HG03175 (cell line): ENCODE results near the gene EWSR1.
"Not testable (repeated sequence)": the region's sequence is repeated elsewhere in the genome, so short reads cannot be mapped to it uniquely, and the experiment has no call there.

Source experiments
- ATAC-seq: cut with Tn5 transposase; IDR thresholded peaks from one replicate; pipeline ENCODE4 v1.9.1; 2021; ENCODE audit warnings: mild to moderate bottlenecking, moderate library complexity; ENCODE audit not compliant: unreplicated experiment

The EWSR1 gene

GRCh38 chr22:29334696-29335344 lies 66.8 kb downstream of the EWSR1 start:
- ATAC-seq, result no peak

- no peak for ATAC-seq
Observed at GRCh38 chr22:29335656-29336055, 67.6 kb downstream of the EWSR1 start.

GRCh38 chr22:29336751-29337490 lies 68.9 kb downstream of the EWSR1 start:
- no peak for ATAC-seq

GRCh38 chr22:29337631-29338284 lies 69.7 kb downstream of the EWSR1 start:
- ATAC-seq, result no peak

GRCh38 chr22:29338398-29338797 lies 70.3 kb downstream of the EWSR1 start:
- no peak for ATAC-seq

GRCh38 chr22:29339381-29340235 lies 71.5 kb downstream of the EWSR1 start:
- no peak for ATAC-seq

GRCh38 chr22:29340566-29340965 lies 72.5 kb downstream of the EWSR1 start:
- ATAC-seq, result no peak

- no peak for ATAC-seq
Observed at GRCh38 chr22:29341056-29341848, 73.2 kb downstream of the EWSR1 start.

- no peak for ATAC-seq
Observed at GRCh38 chr22:29341849-29342127, 73.7 kb downstream of the EWSR1 start.

- no peak for ATAC-seq
Observed at GRCh38 chr22:29342177-29342576, 74.1 kb downstream of the EWSR1 start.

GRCh38 chr22:29342577-29343312 lies 74.7 kb downstream of the EWSR1 start:
- ATAC-seq, result no peak

GRCh38 chr22:29343313-29343805 lies 75.3 kb downstream of the EWSR1 start:
- no peak for ATAC-seq

GRCh38 chr22:29344137-29344536 lies 76.1 kb downstream of the EWSR1 start:
- ATAC-seq, result no peak

- ATAC-seq, result not testable (repeated sequence)
Observed at GRCh38 chr22:29344889-29345288, 76.8 kb downstream of the EWSR1 start.

GRCh38 chr22:29345932-29346331 lies 77.9 kb downstream of the EWSR1 start:
- no peak for ATAC-seq

GRCh38 chr22:29346659-29347058 lies 78.6 kb downstream of the EWSR1 start:
- no peak for ATAC-seq

- ATAC-seq, result no peak
Observed at GRCh38 chr22:29348041-29348440, 80.0 kb downstream of the EWSR1 start.

- no peak for ATAC-seq
Observed at GRCh38 chr22:29348956-29349355, 80.9 kb downstream of the EWSR1 start.
